Neural cell (in vitro differentiated cells): ENCODE measurements around the gene KBTBD3.

Experiments
- EZH2 ChIP-seq: fragments of 200-600, 300-800 bp; shearing (Covaris generic), sonication (generic); IDR thresholded peaks from 2 replicates; pipeline ENCODE4 v1.6.1; 2014; ENCODE audit warnings: antibody characterized with exemption, low read length, borderline replicate concordance, mild to moderate bottlenecking; ENCODE audit not compliant: insufficient read depth, poor library complexity, severe bottlenecking
- RAD21 ChIP-seq: fragments of 450-650 bp; conservative IDR thresholded peaks from 2 replicates; pipeline ENCODE4 v1.6.1; 2014; ENCODE audit warnings: antibody characterized with exemption, mild to moderate bottlenecking, moderate library complexity
- TF ChIP-seq, protein P1 (sequence below): fragments of 450-650 bp; IDR thresholded peaks from 2 replicates; pipeline ENCODE4 v1.5.1; 2014; ENCODE audit warnings: antibody characterized with exemption, mild to moderate bottlenecking, moderate library complexity; ENCODE audit not compliant: poor library complexity, severe bottlenecking
- TF ChIP-seq, protein P2 (sequence below): IDR thresholded peaks from 2 replicates; pipeline ENCODE4 v1.6.1; 2012; ENCODE audit warnings: borderline replicate concordance

DNA sequence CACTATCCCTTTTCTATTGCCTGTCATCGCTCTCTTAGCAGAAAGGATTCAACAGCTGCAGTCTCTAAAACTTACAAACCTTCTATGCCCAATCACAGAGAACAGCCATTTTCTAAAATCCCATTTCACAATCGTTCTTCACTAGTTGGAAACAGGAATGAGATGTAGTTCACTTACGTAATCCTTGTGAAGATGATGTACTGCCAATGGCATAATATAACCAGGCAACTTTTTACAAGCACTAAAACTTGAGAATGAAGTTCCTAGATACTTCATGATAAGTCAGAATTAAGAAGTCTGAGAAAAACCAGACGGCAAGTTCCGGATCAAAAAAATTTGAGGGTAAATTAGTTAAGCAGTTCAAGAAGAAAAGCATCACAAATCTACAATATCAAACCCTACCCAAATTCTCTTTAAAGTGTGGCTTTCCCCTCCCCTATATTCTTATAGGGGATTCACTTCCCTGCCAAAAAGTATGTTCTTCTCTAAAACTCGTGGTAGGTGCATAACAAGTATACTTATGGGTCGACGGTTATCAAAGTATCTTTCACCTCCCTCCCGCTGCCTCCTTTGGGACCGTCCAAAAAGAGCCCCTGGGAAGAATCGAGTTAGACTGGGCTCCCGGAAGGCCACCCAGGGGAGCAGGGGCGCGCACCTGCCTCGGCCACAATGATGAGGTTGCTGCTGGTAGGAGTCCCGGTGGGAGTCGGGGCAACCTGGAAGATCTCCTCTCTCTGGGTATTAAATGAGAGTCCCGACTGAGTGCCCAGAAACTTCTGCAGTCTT lies 55.8 kb downstream of the KBTBD3 start:
- TF ChIP-seq EZH2 (no peak), RAD21 (no peak)
- TF ChIP-seq, protein P1, sequence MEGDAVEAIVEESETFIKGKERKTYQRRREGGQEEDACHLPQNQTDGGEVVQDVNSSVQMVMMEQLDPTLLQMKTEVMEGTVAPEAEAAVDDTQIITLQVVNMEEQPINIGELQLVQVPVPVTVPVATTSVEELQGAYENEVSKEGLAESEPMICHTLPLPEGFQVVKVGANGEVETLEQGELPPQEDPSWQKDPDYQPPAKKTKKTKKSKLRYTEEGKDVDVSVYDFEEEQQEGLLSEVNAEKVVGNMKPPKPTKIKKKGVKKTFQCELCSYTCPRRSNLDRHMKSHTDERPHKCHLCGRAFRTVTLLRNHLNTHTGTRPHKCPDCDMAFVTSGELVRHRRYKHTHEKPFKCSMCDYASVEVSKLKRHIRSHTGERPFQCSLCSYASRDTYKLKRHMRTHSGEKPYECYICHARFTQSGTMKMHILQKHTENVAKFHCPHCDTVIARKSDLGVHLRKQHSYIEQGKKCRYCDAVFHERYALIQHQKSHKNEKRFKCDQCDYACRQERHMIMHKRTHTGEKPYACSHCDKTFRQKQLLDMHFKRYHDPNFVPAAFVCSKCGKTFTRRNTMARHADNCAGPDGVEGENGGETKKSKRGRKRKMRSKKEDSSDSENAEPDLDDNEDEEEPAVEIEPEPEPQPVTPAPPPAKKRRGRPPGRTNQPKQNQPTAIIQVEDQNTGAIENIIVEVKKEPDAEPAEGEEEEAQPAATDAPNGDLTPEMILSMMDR = no peak
- TF ChIP-seq, protein P2, sequence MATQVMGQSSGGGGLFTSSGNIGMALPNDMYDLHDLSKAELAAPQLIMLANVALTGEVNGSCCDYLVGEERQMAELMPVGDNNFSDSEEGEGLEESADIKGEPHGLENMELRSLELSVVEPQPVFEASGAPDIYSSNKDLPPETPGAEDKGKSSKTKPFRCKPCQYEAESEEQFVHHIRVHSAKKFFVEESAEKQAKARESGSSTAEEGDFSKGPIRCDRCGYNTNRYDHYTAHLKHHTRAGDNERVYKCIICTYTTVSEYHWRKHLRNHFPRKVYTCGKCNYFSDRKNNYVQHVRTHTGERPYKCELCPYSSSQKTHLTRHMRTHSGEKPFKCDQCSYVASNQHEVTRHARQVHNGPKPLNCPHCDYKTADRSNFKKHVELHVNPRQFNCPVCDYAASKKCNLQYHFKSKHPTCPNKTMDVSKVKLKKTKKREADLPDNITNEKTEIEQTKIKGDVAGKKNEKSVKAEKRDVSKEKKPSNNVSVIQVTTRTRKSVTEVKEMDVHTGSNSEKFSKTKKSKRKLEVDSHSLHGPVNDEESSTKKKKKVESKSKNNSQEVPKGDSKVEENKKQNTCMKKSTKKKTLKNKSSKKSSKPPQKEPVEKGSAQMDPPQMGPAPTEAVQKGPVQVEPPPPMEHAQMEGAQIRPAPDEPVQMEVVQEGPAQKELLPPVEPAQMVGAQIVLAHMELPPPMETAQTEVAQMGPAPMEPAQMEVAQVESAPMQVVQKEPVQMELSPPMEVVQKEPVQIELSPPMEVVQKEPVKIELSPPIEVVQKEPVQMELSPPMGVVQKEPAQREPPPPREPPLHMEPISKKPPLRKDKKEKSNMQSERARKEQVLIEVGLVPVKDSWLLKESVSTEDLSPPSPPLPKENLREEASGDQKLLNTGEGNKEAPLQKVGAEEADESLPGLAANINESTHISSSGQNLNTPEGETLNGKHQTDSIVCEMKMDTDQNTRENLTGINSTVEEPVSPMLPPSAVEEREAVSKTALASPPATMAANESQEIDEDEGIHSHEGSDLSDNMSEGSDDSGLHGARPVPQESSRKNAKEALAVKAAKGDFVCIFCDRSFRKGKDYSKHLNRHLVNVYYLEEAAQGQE = no peak
